ENCODE data around the gene SPATA7.

SPATA7 gene

GRCh38 chr14:88417594-88417993 lies 32.1 kb downstream of the SPATA7 start:
- DNase-seq, result no peak

- no peak for DNase-seq
Observed at GRCh38 chr14:88420187-88420586, 34.7 kb downstream of the SPATA7 start.

- DNase-seq, result no peak
Observed at GRCh38 chr14:88421286-88421685, 35.8 kb downstream of the SPATA7 start.

- DNase-seq, result no peak
Observed at GRCh38 chr14:88422047-88422446, 36.6 kb downstream of the SPATA7 start.

GRCh38 chr14:88422919-88423650 lies 37.6 kb downstream of the SPATA7 start:
- no peak for DNase-seq

GRCh38 chr14:88424573-88424972 lies 39.1 kb downstream of the SPATA7 start:
- no peak for DNase-seq

DNA sequence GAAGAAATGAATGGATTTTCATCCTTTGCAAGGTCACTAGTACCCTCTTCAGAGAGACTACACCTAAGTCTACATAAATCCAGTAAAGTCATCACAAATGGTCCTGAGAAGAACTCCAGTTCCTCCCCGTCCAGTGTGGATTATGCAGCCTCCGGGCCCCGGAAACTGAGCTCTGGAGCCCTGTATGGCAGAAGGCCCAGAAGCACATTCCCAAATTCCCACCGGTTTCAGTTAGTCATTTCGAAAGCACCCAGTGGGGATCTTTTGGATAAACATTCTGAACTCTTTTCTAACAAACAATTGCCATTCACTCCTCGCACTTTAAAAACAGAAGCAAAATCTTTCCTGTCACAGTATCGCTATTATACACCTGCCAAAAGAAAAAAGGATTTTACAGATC lies 40.8 kb downstream of the SPATA7 start:
- DNase-seq, result peak in 1 of 56 donors; percentile 1

GRCh38 chr14:88430976-88431375 lies 45.5 kb downstream of the SPATA7 start:
- no peak for DNase-seq

GRCh38 chr14:88437658-88438057 lies 52.2 kb downstream of the SPATA7 start:
- no peak for DNase-seq

DNA sequence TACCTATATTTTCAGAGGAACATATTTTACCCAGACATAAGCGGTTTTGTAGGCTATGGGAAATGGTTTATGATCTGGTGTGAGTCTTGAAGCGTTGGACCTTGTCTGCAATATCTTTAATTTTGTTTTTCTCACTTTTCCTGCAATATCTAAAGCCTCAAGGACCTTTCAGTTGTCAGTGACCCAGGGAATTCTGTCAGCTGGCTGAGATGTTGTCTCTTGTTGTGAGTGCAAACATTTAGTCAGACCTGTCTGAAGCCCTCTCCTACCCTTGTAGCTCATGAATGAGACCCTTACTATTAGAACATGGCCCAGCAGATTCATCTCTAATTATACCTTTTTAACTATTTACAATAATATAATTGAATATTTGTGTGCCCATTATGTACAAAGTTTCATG lies 53.6 kb downstream of the SPATA7 start:
- DNase-seq, result no peak

DNA sequence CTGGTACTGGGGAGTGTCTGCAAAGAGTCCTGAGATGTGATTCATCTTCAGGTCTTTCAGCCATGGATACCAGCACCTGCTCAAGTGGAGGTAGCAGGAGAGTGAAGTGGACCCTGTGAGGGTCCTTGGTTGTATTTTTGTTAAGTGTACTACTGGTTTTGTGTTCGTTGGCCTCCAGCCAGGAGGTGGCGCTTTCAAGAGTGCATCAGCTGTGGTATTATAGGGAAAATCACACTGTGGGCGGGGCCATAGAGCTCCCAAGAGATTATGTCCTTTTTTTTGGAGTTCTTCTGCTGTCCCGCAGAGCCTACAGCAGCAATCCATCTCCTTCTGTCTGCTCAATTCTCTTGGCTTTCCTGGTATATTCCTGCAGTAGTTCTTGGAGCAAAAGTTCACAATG lies 66.8 kb downstream of the SPATA7 start:
- no peak for DNase-seq

GRCh38 chr14:88454886-88455285 lies 69.4 kb downstream of the SPATA7 start:
- no peak for DNase-seq

- no peak for DNase-seq
Observed at GRCh38 chr14:88463318-88463717, 77.9 kb downstream of the SPATA7 start.

DNA sequence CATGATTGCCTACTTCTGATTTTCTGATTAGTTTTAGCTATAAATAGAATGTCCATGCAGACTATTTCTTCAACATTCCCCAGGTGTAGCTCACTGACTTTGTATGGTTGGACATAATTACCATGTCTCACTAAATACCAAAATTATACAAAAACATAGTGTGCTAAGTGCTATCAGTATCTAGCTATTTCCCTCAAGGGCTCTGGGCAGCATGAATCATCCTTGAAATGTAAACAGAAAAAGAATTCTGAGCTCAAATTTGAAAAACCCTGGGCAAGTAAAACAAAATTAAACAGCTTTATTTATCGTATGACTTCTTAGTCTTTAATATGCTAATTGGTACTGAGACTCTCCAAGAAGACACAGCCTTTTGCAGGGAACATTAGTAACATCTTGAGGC lies 82.9 kb downstream of the SPATA7 start:
- no peak for DNase-seq

GRCh38 chr14:88470542-88471440 lies 85.3 kb downstream of the SPATA7 start:
- DNase-seq, result no peak

DNA sequence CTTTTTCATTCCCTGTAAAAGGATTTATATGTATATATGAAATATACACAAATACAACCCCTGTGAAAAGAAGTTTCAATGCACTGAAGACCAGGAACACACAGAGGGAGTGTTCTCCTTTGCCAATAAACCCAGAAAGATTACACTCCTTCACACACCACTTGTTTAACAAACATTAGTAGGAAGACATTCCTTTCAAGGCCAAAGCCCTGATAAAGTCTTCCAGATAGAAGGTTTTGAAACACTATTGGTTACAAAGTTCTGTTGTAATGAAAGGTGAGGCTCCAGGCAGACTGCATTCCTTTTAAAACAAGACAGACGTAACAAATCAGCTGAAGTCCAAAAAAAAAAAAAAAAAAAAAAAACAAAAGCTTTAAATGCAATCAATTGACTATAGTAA lies 88.3 kb downstream of the SPATA7 start:
- no peak for DNase-seq

DNA sequence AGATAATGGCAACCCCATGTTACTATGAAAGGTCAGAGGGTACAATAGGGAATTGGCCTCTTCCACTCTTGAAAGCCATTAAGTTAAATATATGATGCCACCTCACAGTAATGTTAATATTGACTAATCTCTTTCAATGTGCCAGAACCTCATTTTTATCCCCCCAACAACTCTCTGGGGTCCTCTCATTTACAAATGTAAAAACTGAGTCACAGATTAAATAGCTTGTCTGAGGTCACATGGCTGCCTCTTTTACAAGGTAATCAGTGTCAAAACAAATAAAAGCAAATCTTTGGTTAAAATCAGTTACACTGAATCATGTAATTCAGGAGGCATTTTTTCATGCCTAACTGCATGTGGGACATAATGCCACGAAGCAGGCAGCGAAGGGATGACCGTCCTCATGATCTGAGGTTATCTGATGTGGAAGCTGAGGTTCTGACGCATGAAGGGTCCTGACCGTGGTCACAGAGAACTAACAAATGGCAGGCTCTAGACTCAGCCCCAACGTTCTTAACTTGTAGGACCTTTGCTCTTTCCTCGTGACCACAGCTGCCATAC lies 90.8 kb downstream of the SPATA7 start:
- DNase-seq, result no peak

- DNase-seq, result no peak
Observed at GRCh38 chr14:88476825-88477224, 91.4 kb downstream of the SPATA7 start.

DNA sequence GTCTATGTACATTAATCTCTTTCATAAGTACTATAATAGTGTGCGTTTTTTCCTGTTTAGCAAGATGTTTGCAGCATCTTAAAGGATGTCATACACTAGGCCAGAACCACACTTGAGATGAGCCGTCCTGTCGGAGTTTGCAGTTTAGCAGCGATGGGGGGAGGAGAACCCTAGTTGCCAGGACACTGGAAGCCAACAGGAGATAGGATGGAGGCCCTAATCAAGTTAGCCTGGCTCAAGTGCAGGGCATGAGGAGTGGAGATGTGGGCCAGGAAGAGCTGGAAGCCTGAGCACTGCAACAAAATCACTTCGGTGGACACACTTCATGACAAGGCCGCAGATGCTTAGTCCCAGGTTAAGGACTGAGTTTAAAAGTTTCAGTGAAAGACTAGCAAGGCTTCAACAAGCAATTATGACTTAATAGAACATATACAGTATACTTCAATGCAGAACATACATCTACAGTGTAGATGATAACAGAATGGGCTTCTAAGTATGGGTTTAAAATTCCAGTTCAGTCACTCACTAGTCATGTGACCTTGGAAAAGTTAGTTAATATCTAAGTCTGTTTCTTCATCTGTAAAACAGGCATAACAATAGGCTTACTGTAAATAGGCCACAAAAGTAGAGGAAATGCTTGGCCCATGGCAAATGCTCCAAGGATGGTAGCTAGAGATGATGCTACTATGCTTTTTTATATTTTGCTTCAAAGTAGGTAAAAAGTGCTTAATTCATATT lies 92.2 kb downstream of the SPATA7 start:
- DNase-seq, result no peak

GRCh38 chr14:88478931-88479330 lies 93.5 kb downstream of the SPATA7 start:
- no peak for DNase-seq

DNA sequence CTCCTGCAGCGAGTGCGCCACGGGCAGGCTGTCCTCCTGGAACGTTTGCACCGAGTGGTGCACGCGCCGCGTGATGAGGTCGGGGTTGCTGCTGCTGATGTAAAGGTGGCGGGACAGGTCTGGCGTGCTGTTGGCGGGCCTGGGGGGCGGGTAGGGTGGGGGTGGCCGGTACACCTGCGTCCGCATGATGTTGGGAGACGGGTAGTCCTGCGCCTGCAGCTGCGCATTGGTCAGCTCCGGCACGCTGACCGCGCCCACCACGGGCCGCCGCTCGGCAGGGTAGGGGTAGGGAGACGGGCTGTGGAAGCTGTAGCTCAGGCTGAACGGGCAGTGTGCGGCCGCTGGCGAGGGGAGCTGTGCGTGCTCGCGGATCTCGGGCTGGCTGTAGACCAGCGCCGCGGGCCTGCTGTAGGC lies 94.1 kb downstream of the SPATA7 start:
- no peak for DNase-seq

DNA sequence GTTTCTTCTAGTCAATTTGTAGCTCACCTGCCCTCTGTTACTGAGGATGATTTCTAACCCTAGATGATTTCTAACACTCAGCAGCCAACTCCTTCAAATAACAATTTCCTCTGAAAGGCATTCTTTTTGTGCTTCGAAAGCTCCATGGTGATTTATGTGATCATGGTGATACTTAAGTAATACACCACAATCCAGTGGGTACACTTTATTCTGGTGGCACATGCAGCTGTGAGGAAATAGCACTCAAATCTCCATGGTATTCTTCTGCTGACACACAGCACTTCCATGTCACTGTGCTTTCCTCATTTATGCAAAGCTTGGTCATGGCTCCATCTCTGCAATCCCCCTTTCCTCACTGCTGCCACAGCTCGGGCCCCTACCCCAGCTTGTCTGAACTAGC lies 95.6 kb downstream of the SPATA7 start:
- DNase-seq, result no peak

All from amygdala (tissue), 56 donors.